ENCODE data around the gene ATXN7L3.

The ATXN7L3 gene

GRCh38 chr17:44220213-44221083 lies 20.8 kb upstream of the ATXN7L3 start (continued):
- TF ChIP-seq ZNF426 (tag by site-specific recombination; IDR thresholded peaks at IDR 0.05) (no peak), ZNF2 (tag by site-specific recombination; IDR thresholded peaks at IDR 0.05) (peak; percentile 78), ZNF843 (tag by site-specific recombination; IDR thresholded peaks at IDR 0.05) (no peak), IKZF3 (tag by site-specific recombination; IDR thresholded peaks at IDR 0.05) (no peak), ZNF184 (tag by site-specific recombination; IDR thresholded peaks at IDR 0.05) (no peak), ZNF202 (tag by site-specific recombination; IDR thresholded peaks at IDR 0.05; ENCODE audit: borderline replicate concordance) (no peak), HIC1 (tag by site-specific recombination; IDR thresholded peaks at IDR 0.05) (peak; percentile 17; the same call in 1 of the 2 replicates), ZNF132 (tag by site-specific recombination; IDR thresholded peaks at IDR 0.05; ENCODE audit: borderline replicate concordance) (no peak), ZBTB17 (tag by site-specific recombination; IDR thresholded peaks at IDR 0.05) (peak; percentile 91), ZNF175 (tag by site-specific recombination; IDR thresholded peaks at IDR 0.05) (no peak), ZFP3 (tag by site-specific recombination; IDR thresholded peaks at IDR 0.05; ENCODE audit: low read depth) (no peak), INSM2 (tag by site-specific recombination; IDR thresholded peaks at IDR 0.05) (no peak), CTCF (tag by site-specific recombination; IDR thresholded peaks at IDR 0.05) (peak; percentile 48), ZBTB11 (tag by site-specific recombination; conservative IDR thresholded peaks at IDR 0.05; ENCODE audit: low read depth) (peak; percentile 43; the same call in 1 of the 2 replicates), ZNF423 (tag by site-specific recombination; IDR thresholded peaks at IDR 0.05) (peak; percentile 96), ZNF513 (tag by site-specific recombination; IDR thresholded peaks at IDR 0.05) (no peak), KLF16 (tag by site-specific recombination; IDR thresholded peaks at IDR 0.05) (no peak), ZNF558 (tag by site-specific recombination; IDR thresholded peaks at IDR 0.05) (no peak)
